Measurements from ENCODE around the gene PIGQ. TPM values are rescaled to one million over a fixed set of nuclear protein-coding genes. Genes with fewer than 3 reads are reported as not detected.

PIGQ gene
- total and polyA plus RNA-seq, 2 of the 8 experiments (the other 6 are each of a cell fraction or from before 2014, with no cell fraction given): 36.0 to 49.2 TPM

DNA sequence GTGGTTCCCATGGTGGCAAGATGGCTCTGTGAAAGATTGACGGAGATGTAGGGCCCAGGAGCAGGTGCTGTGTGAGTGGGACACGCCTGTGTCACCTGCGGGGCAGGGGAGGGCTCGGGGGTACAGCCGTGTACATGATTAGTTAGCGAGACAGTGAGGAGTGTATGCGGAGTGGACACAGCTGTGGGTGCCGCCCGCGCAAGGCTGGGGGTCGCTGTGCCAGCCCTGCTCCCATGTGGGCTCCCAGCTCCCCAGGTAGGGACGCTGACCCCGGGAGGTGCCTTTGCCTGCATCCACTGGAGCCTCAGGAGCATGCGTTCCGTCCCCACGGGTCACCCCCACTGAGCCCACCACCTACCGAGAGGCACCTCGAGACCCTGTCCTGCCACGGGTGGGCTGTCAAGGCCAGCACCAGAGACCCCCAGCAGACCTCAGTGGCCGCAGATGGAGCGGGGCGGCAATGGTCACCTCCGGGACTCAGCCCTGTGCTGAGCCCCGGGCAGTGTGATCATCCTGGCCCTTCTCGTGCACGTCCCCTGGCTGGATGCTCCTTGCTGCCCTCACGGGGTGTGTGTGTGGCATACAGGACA is 34.8 kb upstream of the PIGQ start:
- Histone ChIP-seq H2AK5ac (ENCODE audit: low read depth, low read length) (no peak overlapping the region), H3K36me3 (ENCODE audit: control insufficient read depth in 2 of 4, insufficient read depth in 4 of 4, low read length in 3 of 4) (no peaks in the 10 kb centered on the region; a peak in 2 of 8 replicates), H3K4me3 (ENCODE audit: extremely low read depth in 1 of 4, insufficient read depth in 2 of 4, low read depth in 3 of 4, low read length in 4 of 4) (no peak overlapping the region), H3K18ac (ENCODE audit: extremely low read depth, low read length) (no peak overlapping the region), H3K4me1 (replicated peaks in 1 of 4; ENCODE audit: control insufficient read depth in 3 of 4, insufficient read depth in 4 of 4, low read length in 3 of 4) (no peaks in the 10 kb centered on the region; a peak in 2 of 7 replicates), H3K9me3 (ENCODE audit: insufficient read depth in 2 of 2, low read depth in 1 of 2, low read length in 1 of 2) (no peaks in the 10 kb centered on the region), H3K27ac (ENCODE audit: low read depth, low read length) (no peak overlapping the region), H2BK120ac (replicated peaks; ENCODE audit: low read depth, low read length) (no peak overlapping the region), H2AFZ (ENCODE audit: low read length) (no peak overlapping the region), H3K4ac (replicated peaks; ENCODE audit: insufficient read length, low read depth, low read length) (no peak overlapping the region), H3K9ac (replicated peaks in 1 of 4; ENCODE audit: extremely low read depth in 1 of 4, low read depth in 3 of 4, low read length in 3 of 4) (no peak overlapping the region), H2BK5ac (ENCODE audit: low read depth, low read length) (no peak overlapping the region; the same call in 1 of the 2 replicates), H3K79me1 (ENCODE audit: low read depth, low read length) (peaks cover 18% of the 10 kb centered on the region), H3K14ac (ENCODE audit: insufficient read length) (no peak overlapping the region), H4K20me1 (replicated peaks in 1 of 2; ENCODE audit: control insufficient read depth in 1 of 2, insufficient read depth in 2 of 2, low read length in 2 of 2) (peaks cover 7 to 34% of the 10 kb centered on the region in 2 experiments), H3K23ac (ENCODE audit: insufficient read length) (no peak overlapping the region), H2BK12ac (ENCODE audit: low read depth, low read length) (no peak overlapping the region), H3K27me3 (replicated peaks in 1 of 4; ENCODE audit: control insufficient read depth in 3 of 4, extremely low read depth in 1 of 4, insufficient read depth in 3 of 4, low read length in 3 of 4) (no peaks in the 10 kb centered on the region), H3K56ac (replicated peaks; ENCODE audit: insufficient read length, low read depth, low read length) (no peak overlapping the region), H3K79me2 (ENCODE audit: control insufficient read depth in 1 of 2, insufficient read depth in 2 of 2, low read length in 2 of 2) (peaks cover 0 to 51% of the 10 kb centered on the region in 2 experiments; a peak in 3 of 4 replicates), H3K23me2 (ENCODE audit: low read depth, low read length) (no peaks in the 10 kb centered on the region), H4K8ac (ENCODE audit: extremely low read depth, insufficient read depth, low read length) (peak overlapping the region; percentile 68; the same call in 1 of the 2 replicates), H4K5ac (ENCODE audit: insufficient read length, low read depth, low read length) (no peak overlapping the region), H3K4me2 (ENCODE audit: insufficient read depth in 1 of 2, low read depth in 2 of 2, low read length in 2 of 2) (no peak overlapping the region), H2BK15ac (ENCODE audit: low read length) (no peak overlapping the region), H2BK20ac (ENCODE audit: low read length) (no peak overlapping the region), H4K91ac (replicated peaks; ENCODE audit: insufficient read length, low read length) (no peak overlapping the region)
- no peak for DNase-seq (ENCODE audit: low read depth in 1 of 2, low spot score in 2 of 2)
- WGBS, 2 experiments (ENCODE audit: extremely low coverage in 1 of 2, insufficient coverage in 1 of 2, insufficient read length in 1 of 2, insufficient replicate concordance in 2 of 2, low coverage in 1 of 2, low lambda C conversion rate in 2 of 2, missing lambda C conversion rate in 1 of 2): 95% methylated on average over 26 of the region's 27 CpGs; no CpG with 5 or more reads in 1 of the 2 experiments
- ChIA-PET POLR2A (ENCODE audit: partially characterized antibody) (interaction anchor here (0.6 to 1.7 kb wide), 2 partner anchors 21 to 819 kb away, joined by 4 read pairs; no protein-coding TSS in a partner anchor), CTCF (ENCODE audit: partially characterized antibody) (interaction anchor here (1.6 to 3.0 kb wide), 2 partner anchors 7 to 14 kb away, joined by 6 to 14 read pairs; no protein-coding TSS in a partner anchor)
- no peak for FAIRE-seq
- TF ChIP-seq, protein P1, sequence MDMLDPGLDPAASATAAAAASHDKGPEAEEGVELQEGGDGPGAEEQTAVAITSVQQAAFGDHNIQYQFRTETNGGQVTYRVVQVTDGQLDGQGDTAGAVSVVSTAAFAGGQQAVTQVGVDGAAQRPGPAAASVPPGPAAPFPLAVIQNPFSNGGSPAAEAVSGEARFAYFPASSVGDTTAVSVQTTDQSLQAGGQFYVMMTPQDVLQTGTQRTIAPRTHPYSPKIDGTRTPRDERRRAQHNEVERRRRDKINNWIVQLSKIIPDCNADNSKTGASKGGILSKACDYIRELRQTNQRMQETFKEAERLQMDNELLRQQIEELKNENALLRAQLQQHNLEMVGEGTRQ (IDR thresholded peaks at IDR 0.05; ENCODE audit: low read length): no peak
- TF ChIP-seq EZH2 (IDR thresholded peaks at IDR 0.05; ENCODE audit: low read depth, low read length, severe bottlenecking) (no peak), RNF2 (IDR thresholded peaks at IDR 0.05; ENCODE audit: borderline replicate concordance, low read depth, low read length, missing control alignments, poor library complexity, severe bottlenecking) (no peak), KDM4A (IDR thresholded peaks at IDR 0.05; ENCODE audit: low read depth, low read length, severe bottlenecking) (no peak), JUND (IDR thresholded peaks at IDR 0.05; ENCODE audit: low read length) (no peak), KDM5A (IDR thresholded peaks at IDR 0.05; ENCODE audit: low read length) (no peak), EP300 (IDR thresholded peaks at IDR 0.05; ENCODE audit: borderline replicate concordance in 1 of 2, low read depth in 2 of 2, low read length in 2 of 2) (no peak), CHD2 (IDR thresholded peaks at IDR 0.05; ENCODE audit: low read length) (no peak), SP2 (IDR thresholded peaks at IDR 0.05; ENCODE audit: low read length) (no peak), SAP30 (IDR thresholded peaks at IDR 0.05; ENCODE audit: insufficient read depth, insufficient replicate concordance, low read length) (no peak), BRCA1 (IDR thresholded peaks at IDR 0.05; ENCODE audit: low read depth, low read length) (no peak)

Measured in H1 (cell line).